Peyer's patch (tissue), 4 donors: ENCODE results near the gene GXYLT2. TPM values are rescaled to one million over a fixed set of nuclear protein-coding genes. Genes with fewer than 3 reads are reported as not detected.

Source experiments
- DNase-seq, 3 donors: peaks; one replicate each; pipeline ENCODE4 v3.0.0-alpha.2; 2017 to 2019
- H3K27ac ChIP-seq, 4 donors: fragments of 200-600 bp; sonication (generic); one replicate each; pipeline ENCODE4 v1.5.1; 2016 to 2019
- H3K27me3 ChIP-seq, 2 donors: fragments of 200-600 bp; sonication (generic); one replicate each; pipeline ENCODE4 v1.5.1; 2019
- H3K36me3 ChIP-seq, 3 donors: fragments of 200-600 bp; sonication (generic); one replicate each; pipeline ENCODE4 v1.5.1; 2016 to 2019
- H3K4me1 ChIP-seq, 4 donors: fragments of 200-600 bp; sonication (generic); one replicate each; pipeline ENCODE4 v1.5.1; 2016 to 2019
- H3K4me3 ChIP-seq, 4 donors: fragments of 200-600 bp; sonication (generic); 1 replicate in 3 of 4; 2 replicates in 1 of 4; pipeline ENCODE4 v1.5.1; 2016 to 2019; ENCODE audit warnings: mild to moderate bottlenecking in 1 of 4
- H3K9me3 ChIP-seq, 4 donors: fragments of 200-600 bp; sonication (generic); one replicate each; pipeline ENCODE4 v1.5.1; 2016 to 2019; ENCODE audit warnings: mild to moderate bottlenecking in 1 of 4
- POLR2A ChIP-seq, 2 donors: fragments of 450-650 bp; IDR thresholded peaks; one replicate each; pipeline ENCODE4 v1.5.1; 2017; ENCODE audit warnings: antibody characterized with exemption in 2 of 2, mild to moderate bottlenecking in 2 of 2, moderate library complexity in 2 of 2
- total RNA-seq, 4 donors: library from RNA; depleted of rRNA; stranded (reverse); fragments of >200 nt; gene quantifications; one replicate each; pipeline ENCODE4 v1.1.0, GENCODE V29; 2016
- TF ChIP-seq, protein P1 (sequence below), 6 experiments: fragments of 450-650 bp in 4 of 6; fragments of 200-600 bp in 2 of 6; sonication (generic) in 1 of 6; IDR thresholded peaks; one replicate each; pipeline ENCODE4 v1.5.1; 2017 to 2019; ENCODE audit warnings: antibody characterized with exemption in 6 of 6, mild to moderate bottlenecking in 3 of 6, moderate library complexity in 1 of 6

The GXYLT2 gene
- total RNA-seq, 4 donors from 2014 or later = 1.1 to 38.0 (median 1.4) TPM

DNA sequence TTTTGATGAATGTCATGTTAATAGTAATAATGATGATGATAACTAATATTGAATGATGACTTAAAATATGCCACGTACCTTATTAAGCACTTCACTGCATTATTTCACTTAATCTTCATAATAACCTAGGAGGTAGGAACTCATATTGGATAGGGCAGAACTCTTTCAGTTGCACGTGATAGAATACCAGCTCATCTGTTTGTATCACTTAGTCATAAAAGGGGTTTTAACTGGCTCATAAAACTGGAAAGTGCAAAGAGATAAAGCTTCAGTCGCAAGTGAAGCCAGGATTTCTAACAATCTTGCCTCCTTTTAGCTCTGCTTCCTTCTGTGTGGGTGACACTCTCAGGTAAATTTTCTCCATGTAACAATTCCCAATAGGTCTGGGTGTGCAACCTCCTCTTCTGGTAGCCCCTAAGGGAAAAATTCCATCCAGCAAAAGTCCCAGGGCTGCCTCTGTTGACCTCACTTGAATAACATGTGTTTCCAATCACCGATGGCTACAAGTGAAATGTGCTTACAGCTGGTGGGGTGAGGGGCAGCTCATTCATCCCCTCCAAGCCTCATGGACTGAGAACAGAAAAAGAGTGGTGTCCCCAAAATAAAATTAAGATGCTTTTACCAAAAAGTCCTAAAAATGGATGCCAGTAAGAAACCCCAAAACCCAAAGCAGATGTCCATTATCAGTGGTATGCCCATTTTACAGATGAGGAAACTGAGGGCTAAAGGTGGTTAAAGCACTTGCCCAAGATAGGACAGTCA, 9.3 kb downstream of the GXYLT2 start:
- Histone ChIP-seq H3K27ac (no peak overlapping the region), H3K4me3 (no peak overlapping the region), H3K9me3 (no peaks in the 10 kb centered on the region), H3K27me3 (no peaks in the 10 kb centered on the region), H3K4me1 (no peaks in the 10 kb centered on the region), H3K36me3 (no peaks in the 10 kb centered on the region)
- DNase-seq = no peak
- TF ChIP-seq, protein P1, sequence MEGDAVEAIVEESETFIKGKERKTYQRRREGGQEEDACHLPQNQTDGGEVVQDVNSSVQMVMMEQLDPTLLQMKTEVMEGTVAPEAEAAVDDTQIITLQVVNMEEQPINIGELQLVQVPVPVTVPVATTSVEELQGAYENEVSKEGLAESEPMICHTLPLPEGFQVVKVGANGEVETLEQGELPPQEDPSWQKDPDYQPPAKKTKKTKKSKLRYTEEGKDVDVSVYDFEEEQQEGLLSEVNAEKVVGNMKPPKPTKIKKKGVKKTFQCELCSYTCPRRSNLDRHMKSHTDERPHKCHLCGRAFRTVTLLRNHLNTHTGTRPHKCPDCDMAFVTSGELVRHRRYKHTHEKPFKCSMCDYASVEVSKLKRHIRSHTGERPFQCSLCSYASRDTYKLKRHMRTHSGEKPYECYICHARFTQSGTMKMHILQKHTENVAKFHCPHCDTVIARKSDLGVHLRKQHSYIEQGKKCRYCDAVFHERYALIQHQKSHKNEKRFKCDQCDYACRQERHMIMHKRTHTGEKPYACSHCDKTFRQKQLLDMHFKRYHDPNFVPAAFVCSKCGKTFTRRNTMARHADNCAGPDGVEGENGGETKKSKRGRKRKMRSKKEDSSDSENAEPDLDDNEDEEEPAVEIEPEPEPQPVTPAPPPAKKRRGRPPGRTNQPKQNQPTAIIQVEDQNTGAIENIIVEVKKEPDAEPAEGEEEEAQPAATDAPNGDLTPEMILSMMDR (IDR thresholded peaks at IDR 0.05) = no peak
- no peak for TF ChIP-seq POLR2A (IDR thresholded peaks at IDR 0.05)

DNA sequence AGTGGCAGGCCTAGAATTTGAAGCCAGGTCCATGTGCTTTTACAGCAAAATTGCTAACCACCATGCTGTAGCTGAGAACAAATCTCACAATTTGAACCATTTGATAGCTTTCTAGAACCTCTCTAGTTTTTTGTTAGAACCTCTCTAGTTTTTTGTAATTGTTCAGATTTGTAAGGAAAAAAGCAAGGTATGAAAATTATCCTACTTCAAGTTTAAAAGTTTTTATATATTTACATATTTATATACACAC, 9.8 kb downstream of the GXYLT2 start:
- no peak overlapping the region for H3K27ac ChIP-seq
- TF ChIP-seq POLR2A (IDR thresholded peaks at IDR 0.05) = no peak
- TF ChIP-seq, protein P1 (IDR thresholded peaks at IDR 0.05) = no peak
- no peak overlapping the region for H3K4me3 ChIP-seq
- no peak for DNase-seq
- no peaks in the 10 kb centered on the region for H3K4me1 ChIP-seq
- no peaks in the 10 kb centered on the region for H3K36me3 ChIP-seq
- H3K27me3 ChIP-seq = no peaks in the 10 kb centered on the region
- H3K9me3 ChIP-seq = no peaks in the 10 kb centered on the region

DNA sequence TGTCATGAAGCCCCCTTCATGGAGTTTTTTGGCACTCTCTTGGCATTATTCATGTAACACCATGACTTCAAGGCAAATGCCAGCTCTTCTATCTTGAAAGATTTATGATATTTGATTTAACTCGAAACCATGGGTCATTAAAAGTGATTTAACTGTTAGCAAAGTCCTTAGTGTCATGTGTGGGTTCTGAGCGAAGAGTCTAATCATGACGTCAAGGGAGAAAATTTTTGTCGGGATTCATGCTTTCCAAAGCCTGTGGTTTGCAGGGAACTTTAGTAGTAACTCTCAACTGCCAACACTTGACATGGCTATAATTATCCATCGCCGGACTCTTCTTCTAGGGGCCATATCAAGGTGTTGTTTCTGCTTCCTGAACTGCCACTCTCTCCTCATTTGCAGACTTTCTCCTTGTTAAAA, 11.5 kb downstream of the GXYLT2 start:
- Histone ChIP-seq H3K36me3 (no peaks in the 10 kb centered on the region), H3K4me1 (no peaks in the 10 kb centered on the region), H3K27ac (no peak overlapping the region), H3K4me3 (no peak overlapping the region), H3K9me3 (no peaks in the 10 kb centered on the region), H3K27me3 (no peaks in the 10 kb centered on the region)
- DNase-seq = no peak
- no peak for TF ChIP-seq POLR2A (IDR thresholded peaks at IDR 0.05)
- TF ChIP-seq, protein P1 (IDR thresholded peaks at IDR 0.05) = no peak

DNA sequence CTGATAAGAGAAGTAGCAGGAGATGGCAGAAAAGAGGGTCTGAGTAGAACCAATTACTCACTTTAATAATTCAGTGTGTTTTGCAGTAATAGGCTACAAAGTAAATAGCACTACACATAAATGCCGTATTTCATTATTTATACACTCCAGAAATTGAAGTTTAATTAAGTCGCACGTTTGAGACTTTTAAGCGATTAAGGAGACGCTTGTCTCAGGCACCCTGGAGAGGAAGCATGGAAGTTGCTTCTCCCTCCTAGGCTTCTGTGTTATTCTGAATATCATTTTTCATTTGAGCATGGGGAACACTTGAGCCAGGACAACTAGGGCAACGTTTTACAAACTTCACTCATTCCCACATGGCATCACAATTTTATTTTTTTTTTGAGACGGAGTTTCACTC, 12.2 kb downstream of the GXYLT2 start:
- H3K4me3 ChIP-seq = no peak overlapping the region
- no peaks in the 10 kb centered on the region for H3K36me3 ChIP-seq
- H3K27ac ChIP-seq = no peak overlapping the region
- no peaks in the 10 kb centered on the region for H3K9me3 ChIP-seq
- no peak for DNase-seq
- H3K27me3 ChIP-seq = no peaks in the 10 kb centered on the region
- no peaks in the 10 kb centered on the region for H3K4me1 ChIP-seq
- TF ChIP-seq POLR2A (IDR thresholded peaks at IDR 0.05) = no peak
- TF ChIP-seq, protein P1 (IDR thresholded peaks at IDR 0.05) = no peak

DNA sequence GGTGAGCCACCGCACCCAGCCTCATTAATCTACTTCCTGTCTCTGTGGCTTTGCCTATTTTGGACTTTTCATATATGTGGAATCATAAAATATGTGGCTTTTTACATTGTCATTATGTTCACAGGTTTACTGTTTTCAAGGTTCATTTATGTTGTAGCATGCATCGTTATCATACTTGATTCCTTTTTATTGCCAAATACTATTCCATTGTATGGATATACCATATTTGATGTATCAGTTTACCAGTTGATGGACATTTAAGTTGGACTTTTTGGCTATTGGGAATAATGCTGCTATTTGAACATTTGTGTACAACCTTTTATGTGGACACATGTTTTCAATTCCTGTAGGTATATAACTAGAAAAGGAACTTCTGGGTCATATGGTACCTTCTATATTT, 14.0 kb downstream of the GXYLT2 start:
- Histone ChIP-seq H3K36me3 (no peaks in the 10 kb centered on the region), H3K27ac (no peak overlapping the region), H3K4me1 (no peaks in the 10 kb centered on the region), H3K4me3 (no peak overlapping the region), H3K27me3 (no peaks in the 10 kb centered on the region), H3K9me3 (no peaks in the 10 kb centered on the region)
- no peak for TF ChIP-seq POLR2A (IDR thresholded peaks at IDR 0.05)
- TF ChIP-seq, protein P1 (IDR thresholded peaks at IDR 0.05) = no peak
- no peak for DNase-seq

DNA sequence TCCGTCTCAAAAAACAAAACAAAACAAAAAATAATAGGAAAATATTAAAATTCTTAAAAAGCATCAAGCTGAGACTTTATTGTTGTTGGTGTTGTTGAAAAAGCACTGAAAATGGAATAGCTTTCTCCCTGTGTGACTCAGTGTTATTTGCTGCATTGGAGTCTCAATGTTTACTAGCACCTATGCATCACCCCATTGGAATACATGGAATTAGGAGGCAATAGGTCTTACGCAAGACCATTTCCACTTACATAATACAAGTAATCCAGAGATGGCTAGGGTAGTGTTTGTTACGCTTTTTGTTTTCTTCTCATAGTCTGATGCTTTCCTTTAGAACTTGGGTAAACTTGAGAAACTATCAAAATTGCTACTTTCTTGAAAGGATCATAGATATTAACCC, 15.2 kb downstream of the GXYLT2 start:
- H3K9me3 ChIP-seq = no peaks in the 10 kb centered on the region
- no peaks in the 10 kb centered on the region for H3K36me3 ChIP-seq
- H3K27ac ChIP-seq = no peak overlapping the region

More for the DNA sequence above, 15.2 kb downstream of the GXYLT2 start:
- Histone ChIP-seq H3K4me1 (no peaks in the 10 kb centered on the region), H3K4me3 (no peak overlapping the region), H3K27me3 (no peaks in the 10 kb centered on the region)
- no peak for DNase-seq
- TF ChIP-seq POLR2A (IDR thresholded peaks at IDR 0.05) = no peak
- TF ChIP-seq, protein P1 (IDR thresholded peaks at IDR 0.05) = no peak
